Measurements from ENCODE around the gene BZW2.

DNA sequence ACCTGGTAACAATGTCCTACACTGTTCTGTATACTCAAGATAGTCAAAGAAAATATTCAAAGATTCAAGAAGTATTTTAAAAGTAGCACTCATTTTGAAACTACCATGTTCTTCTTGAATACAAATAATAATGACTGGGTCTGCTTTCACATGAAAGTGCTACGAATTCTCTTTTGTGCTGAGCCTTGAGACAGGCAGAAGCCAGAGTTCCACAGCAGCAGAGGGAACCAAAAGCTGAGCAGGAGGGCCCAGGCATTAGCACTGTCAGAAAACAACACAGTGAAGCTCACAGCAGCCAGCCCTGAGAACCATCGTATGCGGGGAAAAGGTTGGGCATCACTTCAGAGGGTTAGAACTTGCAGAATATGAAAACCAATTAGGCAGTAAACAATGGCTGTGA lies 39.3 kb upstream of the BZW2 start:
- TF ChIP-seq, protein P1, sequence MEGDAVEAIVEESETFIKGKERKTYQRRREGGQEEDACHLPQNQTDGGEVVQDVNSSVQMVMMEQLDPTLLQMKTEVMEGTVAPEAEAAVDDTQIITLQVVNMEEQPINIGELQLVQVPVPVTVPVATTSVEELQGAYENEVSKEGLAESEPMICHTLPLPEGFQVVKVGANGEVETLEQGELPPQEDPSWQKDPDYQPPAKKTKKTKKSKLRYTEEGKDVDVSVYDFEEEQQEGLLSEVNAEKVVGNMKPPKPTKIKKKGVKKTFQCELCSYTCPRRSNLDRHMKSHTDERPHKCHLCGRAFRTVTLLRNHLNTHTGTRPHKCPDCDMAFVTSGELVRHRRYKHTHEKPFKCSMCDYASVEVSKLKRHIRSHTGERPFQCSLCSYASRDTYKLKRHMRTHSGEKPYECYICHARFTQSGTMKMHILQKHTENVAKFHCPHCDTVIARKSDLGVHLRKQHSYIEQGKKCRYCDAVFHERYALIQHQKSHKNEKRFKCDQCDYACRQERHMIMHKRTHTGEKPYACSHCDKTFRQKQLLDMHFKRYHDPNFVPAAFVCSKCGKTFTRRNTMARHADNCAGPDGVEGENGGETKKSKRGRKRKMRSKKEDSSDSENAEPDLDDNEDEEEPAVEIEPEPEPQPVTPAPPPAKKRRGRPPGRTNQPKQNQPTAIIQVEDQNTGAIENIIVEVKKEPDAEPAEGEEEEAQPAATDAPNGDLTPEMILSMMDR (IDR thresholded peaks at IDR 0.05), result no peak
- TF ChIP-seq EZH2phosphoT487 (IDR thresholded peaks at IDR 0.05), result no peak
- TF ChIP-seq EZH2 (IDR thresholded peaks at IDR 0.05), result no peak
